ENCODE results near the gene MGAT5B. TPM values are rescaled to one million over a fixed set of nuclear protein-coding genes. Genes with fewer than 3 reads are reported as not detected.

The MGAT5B gene
- total and polyA plus RNA-seq, 4 donors, result 0.28 to 0.67 (median 0.46) TPM

- ATAC-seq (ENCODE audit: insufficient read depth, low FRiP score) (no peak), DNase-seq (no peak)
These were observed 58.1 kb downstream of the MGAT5B start for GRCh38 chr17:76926237-76926866.

GRCh38 chr17:76927577-76927976 is 59.4 kb downstream of the MGAT5B start:
- no peak overlapping the region for H3K27ac ChIP-seq (ENCODE audit: low read depth in 1 of 2, low read length in 1 of 2)
- H3K4me3 ChIP-seq, result no peak overlapping the region
- DNase-seq (peak in 1 of 3 donors; percentile 17), ATAC-seq (ENCODE audit: insufficient read depth, low FRiP score) (no peak)
- no peaks in the 10 kb centered on the region for H3K9me3 ChIP-seq (ENCODE audit: control insufficient read depth in 4 of 4, insufficient read depth in 3 of 4, low read length in 3 of 4)
- H3K27me3 ChIP-seq (ENCODE audit: control insufficient read depth in 3 of 3, insufficient read depth in 3 of 3, low read length in 2 of 3), result peaks cover 0 to 5% (median 0%) of the 10 kb centered on the region in 3 donors
- peaks cover 0 to 7% (median 0%) of the 10 kb centered on the region in 5 donors for H3K4me1 ChIP-seq (ENCODE audit: control insufficient read depth in 5 of 5, insufficient read depth in 5 of 5, low read length in 5 of 5)
- H3K36me3 ChIP-seq (ENCODE audit: control insufficient read depth in 4 of 4, insufficient read depth in 4 of 4, low read length in 4 of 4), result no peaks in the 10 kb centered on the region
- no peak overlapping the region for H3K9ac ChIP-seq (ENCODE audit: insufficient read depth in 1 of 2, low read length in 2 of 2)
- no peak for TF ChIP-seq CTCF (IDR thresholded peaks at IDR 0.05; ENCODE audit: control extremely low read depth, extremely low read depth)
- 84 to 92% methylated on average over 12 of the region's 12 CpGs for WGBS, 2 donors

More at GRCh38 chr17:76926237-76926866, 58.1 kb downstream of the MGAT5B start:
- Histone ChIP-seq H3K27me3 (ENCODE audit: control insufficient read depth in 3 of 3, insufficient read depth in 3 of 3, low read length in 2 of 3) (peaks cover 0 to 4% (median 0%) of the 10 kb centered on the region in 3 donors), H3K9ac (ENCODE audit: insufficient read depth in 1 of 2, low read length in 2 of 2) (no peak overlapping the region), H3K27ac (ENCODE audit: low read depth in 1 of 2, low read length in 1 of 2) (no peak overlapping the region), H3K4me1 (ENCODE audit: control insufficient read depth in 5 of 5, insufficient read depth in 5 of 5, low read length in 5 of 5) (peaks cover 0 to 7% (median 0%) of the 10 kb centered on the region in 5 donors), H3K36me3 (ENCODE audit: control insufficient read depth in 4 of 4, insufficient read depth in 4 of 4, low read length in 4 of 4) (no peaks in the 10 kb centered on the region), H3K4me3 (no peak overlapping the region), H3K9me3 (ENCODE audit: control insufficient read depth in 4 of 4, insufficient read depth in 3 of 4, low read length in 3 of 4) (no peaks in the 10 kb centered on the region)
- TF ChIP-seq CTCF (IDR thresholded peaks at IDR 0.05; ENCODE audit: control extremely low read depth, extremely low read depth), result no peak
- WGBS, 2 donors, result 88% methylated on average over 17 of the region's 17 CpGs

GRCh38 chr17:76927982-76928381 is 59.8 kb downstream of the MGAT5B start:
- peaks cover 0 to 7% (median 0%) of the 10 kb centered on the region in 5 donors for H3K4me1 ChIP-seq (ENCODE audit: control insufficient read depth in 5 of 5, insufficient read depth in 5 of 5, low read length in 5 of 5)
- no peak overlapping the region for H3K9ac ChIP-seq (ENCODE audit: insufficient read depth in 1 of 2, low read length in 2 of 2)
- WGBS, 2 donors, result 86 to 87% methylated on average over 4 of the region's 4 CpGs
- peaks cover 0 to 5% (median 0%) of the 10 kb centered on the region in 3 donors for H3K27me3 ChIP-seq (ENCODE audit: control insufficient read depth in 3 of 3, insufficient read depth in 3 of 3, low read length in 2 of 3)
- DNase-seq (no peak), ATAC-seq (ENCODE audit: insufficient read depth, low FRiP score) (no peak)
- no peaks in the 10 kb centered on the region for H3K9me3 ChIP-seq (ENCODE audit: control insufficient read depth in 4 of 4, insufficient read depth in 3 of 4, low read length in 3 of 4)
- H3K27ac ChIP-seq (ENCODE audit: low read depth in 1 of 2, low read length in 1 of 2), result no peak overlapping the region
- TF ChIP-seq CTCF (IDR thresholded peaks at IDR 0.05; ENCODE audit: control extremely low read depth, extremely low read depth), result no peak
- H3K4me3 ChIP-seq, result no peak overlapping the region
- H3K36me3 ChIP-seq (ENCODE audit: control insufficient read depth in 4 of 4, insufficient read depth in 4 of 4, low read length in 4 of 4), result no peaks in the 10 kb centered on the region
